ENCODE data around the gene OPCML. TPM values are rescaled to one million over a fixed set of nuclear protein-coding genes. Genes with fewer than 3 reads are reported as not detected.

The OPCML gene
- total and polyA plus RNA-seq, 2 experiments from 2014 or later: 1.2 to 4.4 TPM

GRCh38 chr11:133521502-133521901, 10.8 kb downstream of the OPCML start:
- H3K9me3 Mint-ChIP-seq: no peaks in the 10 kb centered on the region; the same call in 2 of the 3 replicates
- no peak overlapping the region for H3K27ac Mint-ChIP-seq
- H3K4me3 ChIP-seq: no peak overlapping the region
- H3K79me2 ChIP-seq (replicated peaks; ENCODE audit: insufficient read depth): peaks cover 15% of the 10 kb centered on the region; the same call in 1 of the 2 replicates
- H3F3A ChIP-seq (replicated peaks; ENCODE audit: low read depth): no peaks in the 10 kb centered on the region
- H3K9me2 ChIP-seq (ENCODE audit: insufficient read depth): peaks cover 16% of the 10 kb centered on the region
- H2AFZ ChIP-seq: no peak overlapping the region
- no peaks in the 10 kb centered on the region for H3K36me3 Mint-ChIP-seq (ENCODE audit: low read depth)
- H3K36me3 ChIP-seq (ENCODE audit: insufficient read depth): no peaks in the 10 kb centered on the region
- H3K4me2 ChIP-seq: no peak overlapping the region
- H3K4me1 ChIP-seq (ENCODE audit: insufficient read depth): no peaks in the 10 kb centered on the region
- H3K27ac ChIP-seq (ENCODE audit: low read depth): no peak overlapping the region
- no peaks in the 10 kb centered on the region for H3K27me3 Mint-ChIP-seq (ENCODE audit: insufficient read depth, low read depth, poor library complexity)
- no peak for DNase-seq (ENCODE audit: low spot score)
- no peaks in the 10 kb centered on the region for H3K27me3 ChIP-seq (ENCODE audit: insufficient read depth)
- no peak for ATAC-seq
- TF ChIP-seq JUNB (IDR thresholded peaks at IDR 0.05; ENCODE audit: unreplicated experiment) (no peak), CREB1 (CRISPR knock-in tag; IDR thresholded peaks at IDR 0.05; ENCODE audit: low read depth) (no peak), ZNF114 (CRISPR knock-in tag; IDR thresholded peaks at IDR 0.05) (no peak), POLR2AphosphoS5 (IDR thresholded peaks at IDR 0.05; ENCODE audit: low read depth) (no peak), ZNF331 (CRISPR knock-in tag; IDR thresholded peaks at IDR 0.05; ENCODE audit: low read depth) (no peak), CTCF (conservative IDR thresholded peaks at IDR 0.05; ENCODE audit: low read depth in 2 of 2) (no peak), REST (IDR thresholded peaks at IDR 0.05; ENCODE audit: unreplicated experiment) (no peak), STAT1 (IDR thresholded peaks at IDR 0.05; ENCODE audit: unreplicated experiment) (no peak), ETS1 (IDR thresholded peaks at IDR 0.05) (no peak)
- no peaks in the 10 kb centered on the region for H4K20me1 ChIP-seq (replicated peaks; ENCODE audit: insufficient read depth)
- no peak overlapping the region for H3K4me3 Mint-ChIP-seq
- H3K4me1 Mint-ChIP-seq: peaks cover 8% of the 10 kb centered on the region; the same call in 2 of the 3 replicates

GRCh38 chr11:133520707-133521106, 11.6 kb downstream of the OPCML start:
- H3K4me2 ChIP-seq: no peak overlapping the region
- H4K20me1 ChIP-seq (replicated peaks; ENCODE audit: insufficient read depth): no peaks in the 10 kb centered on the region
- no peak overlapping the region for H2AFZ ChIP-seq
- H3K4me3 ChIP-seq: no peak overlapping the region
- H3K27me3 Mint-ChIP-seq (ENCODE audit: insufficient read depth, low read depth, poor library complexity): no peaks in the 10 kb centered on the region
- H3K27ac ChIP-seq (ENCODE audit: low read depth): no peak overlapping the region
- H3K27ac Mint-ChIP-seq: no peak overlapping the region
- H3K4me3 Mint-ChIP-seq: no peak overlapping the region
- ATAC-seq: no peak
- peaks cover 2% of the 10 kb centered on the region; the same call in 1 of the 2 replicates for H3K4me1 ChIP-seq (ENCODE audit: insufficient read depth)
- H3F3A ChIP-seq (replicated peaks; ENCODE audit: low read depth): no peaks in the 10 kb centered on the region
- no peaks in the 10 kb centered on the region for H3K36me3 ChIP-seq (ENCODE audit: insufficient read depth)
- no peaks in the 10 kb centered on the region for H3K36me3 Mint-ChIP-seq (ENCODE audit: low read depth)
- no peaks in the 10 kb centered on the region for H3K9me3 Mint-ChIP-seq
- DNase-seq (ENCODE audit: low spot score): no peak
- peaks cover 8% of the 10 kb centered on the region; the same call in 2 of the 3 replicates for H3K4me1 Mint-ChIP-seq
- H3K9me2 ChIP-seq (ENCODE audit: insufficient read depth): peaks cover 17% of the 10 kb centered on the region
- peaks cover 15% of the 10 kb centered on the region; the same call in 1 of the 2 replicates for H3K79me2 ChIP-seq (replicated peaks; ENCODE audit: insufficient read depth)
- H3K27me3 ChIP-seq (ENCODE audit: insufficient read depth): no peaks in the 10 kb centered on the region
- TF ChIP-seq CTCF (conservative IDR thresholded peaks at IDR 0.05; ENCODE audit: low read depth in 2 of 2): no peak
- TF ChIP-seq POLR2AphosphoS5 (IDR thresholded peaks at IDR 0.05; ENCODE audit: low read depth): no peak
- no peak for TF ChIP-seq NANOG (IDR thresholded peaks at IDR 0.05; ENCODE audit: borderline replicate concordance)
- no peak for TF ChIP-seq EZH2phosphoT487 (IDR thresholded peaks at IDR 0.05; ENCODE audit: unreplicated experiment)

Data from GM23338 (cell line).